ENCODE results near the gene ZBTB9.

The ZBTB9 gene

GRCh38 chr6:33502486-33502885, 48.1 kb downstream of the ZBTB9 start:
- no peak overlapping the region for H3K4me3 ChIP-seq (ENCODE audit: low read length)
- no peak for DNase-seq (ENCODE audit: low read depth, low spot score)

- H3K4me3 ChIP-seq (ENCODE audit: low read length): no peak overlapping the region
- DNase-seq (ENCODE audit: low read depth, low spot score): no peak
Observed at GRCh38 chr6:33504486-33504885, 50.1 kb downstream of the ZBTB9 start.

DNA sequence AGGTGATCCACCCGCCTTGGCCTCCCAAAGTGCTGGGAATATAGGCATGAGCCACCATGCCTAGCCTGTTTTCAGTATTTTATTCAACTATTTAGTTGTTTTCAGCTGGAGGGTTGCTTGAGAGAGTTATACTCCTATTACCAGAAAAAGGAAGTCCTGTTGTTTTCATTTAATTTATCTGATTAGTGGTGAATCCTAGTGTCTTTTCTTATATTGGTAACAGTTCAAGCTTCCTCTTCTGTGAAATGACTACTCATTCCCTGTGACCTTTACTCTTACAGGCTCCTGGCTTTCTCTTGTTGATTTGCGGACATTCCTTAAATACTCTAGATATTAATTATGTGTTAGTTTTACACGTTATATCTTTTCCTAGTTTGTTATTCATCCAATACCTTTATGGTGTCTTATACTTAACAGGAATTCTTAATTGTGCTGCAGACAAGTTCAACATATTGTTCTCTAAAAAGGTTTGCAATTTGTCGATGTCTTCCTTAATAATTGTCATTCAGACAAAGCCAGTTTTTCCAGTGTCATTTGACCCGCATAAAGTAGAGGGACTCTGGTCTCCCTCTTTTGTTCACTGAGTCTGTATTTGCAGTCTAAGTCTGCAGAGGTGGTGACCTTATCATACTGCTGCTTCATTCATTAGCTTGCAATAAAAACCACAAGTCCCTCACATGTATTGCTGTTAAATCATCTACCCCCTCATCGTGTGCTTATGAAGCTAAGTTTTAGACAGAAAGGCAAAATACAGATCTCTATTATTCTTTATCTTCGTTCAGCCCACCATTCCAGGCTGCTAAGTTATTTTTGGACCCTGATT, 51.4 kb downstream of the ZBTB9 start:
- DNase-seq (ENCODE audit: low read depth, low spot score): no peak
- no peak overlapping the region for H3K4me3 ChIP-seq (ENCODE audit: low read length)

Measured in Jurkat, Clone E6-1 (cell line).